CD8-positive, alpha-beta memory T cell (primary cell): Measurements from ENCODE around the gene MCCC1. TPM values are rescaled to one million over a fixed set of nuclear protein-coding genes. Genes with fewer than 3 reads are reported as not detected.

Source experiments
- CTCF ChIA-PET: fragments of 350-600 bp; sonication (Branson Sonifier 250); formaldehyde crosslinking; loops from one replicate; lab custom pipeline; 2021; ENCODE audit warnings: antibody characterized with exemption; lab: Charles Lee
- POLR2A ChIA-PET: fragments of 350-600 bp; sonication (Branson Sonifier 250); formaldehyde crosslinking; loops from one replicate; lab custom pipeline; 2021; ENCODE audit warnings: antibody characterized with exemption; lab: Charles Lee
- DNase-seq, 5 donors: peaks; one replicate each; pipeline versions ENCODE4 v3.0.0 to v3.0.0-alpha.2; 2020 to 2022; ENCODE audit warnings: mixed read lengths in 1 of 5
- H3K27ac ChIP-seq: one replicate; pipeline ENCODE4 v1.7.0; 2013; ENCODE audit warnings: low read depth, mild to moderate bottlenecking, low read length, moderate library complexity
- H3K27me3 ChIP-seq: 2 replicates; pipeline ENCODE4 v1.7.0; 2013; ENCODE audit warnings: low read length, mild to moderate bottlenecking; ENCODE audit not compliant: insufficient read depth, poor library complexity, severe bottlenecking
- H3K36me3 ChIP-seq: 2 replicates; pipeline ENCODE4 v1.7.0; 2013; ENCODE audit warnings: mild to moderate bottlenecking, low read length, moderate library complexity; ENCODE audit not compliant: insufficient read depth
- H3K4me1 ChIP-seq: 2 replicates; pipeline ENCODE4 v1.7.0; 2013; ENCODE audit warnings: mild to moderate bottlenecking, low read length, moderate library complexity; ENCODE audit not compliant: insufficient read depth
- H3K4me3 ChIP-seq: 2 replicates; pipeline ENCODE4 v1.7.0; 2013; ENCODE audit warnings: mild to moderate bottlenecking, low read length
- H3K9me3 ChIP-seq: 2 replicates; pipeline ENCODE4 v1.7.0; 2013; ENCODE audit warnings: mild to moderate bottlenecking, low read length
- H3K27ac Mint-ChIP-seq, 8 donors: one replicate each; pipeline ENCODE4 v1.8.0; 2020 to 2021; ENCODE audit warnings: mixed read lengths in 8 of 8, mild to moderate bottlenecking in 6 of 8, inconsistent platforms in 3 of 8, moderate library complexity in 3 of 8
- H3K27me3 Mint-ChIP-seq, 2 donors: one replicate each; pipeline ENCODE4 v1.8.0; 2020 to 2021; ENCODE audit warnings: mixed read lengths in 2 of 2, mild to moderate bottlenecking in 1 of 2, moderate library complexity in 1 of 2
- H3K36me3 Mint-ChIP-seq, 3 donors: one replicate each; pipeline ENCODE4 v1.8.0; 2020 to 2021; ENCODE audit warnings: mixed read lengths in 3 of 3, inconsistent platforms in 1 of 3, mild to moderate bottlenecking in 1 of 3
- H3K4me1 Mint-ChIP-seq, 3 donors: one replicate each; pipeline ENCODE4 v1.8.0; 2020 to 2021; ENCODE audit warnings: mixed read lengths in 3 of 3, inconsistent platforms in 1 of 3, mild to moderate bottlenecking in 1 of 3
- H3K4me3 Mint-ChIP-seq, 7 donors: one replicate each; pipeline ENCODE4 v1.8.0; 2020 to 2021; ENCODE audit warnings: mixed read lengths in 7 of 7, mild to moderate bottlenecking in 6 of 7, moderate library complexity in 4 of 7, inconsistent platforms in 2 of 7
- H3K9me3 Mint-ChIP-seq, 5 donors: one replicate each; pipeline ENCODE4 v1.8.0; 2020 to 2022; ENCODE audit warnings: mixed read lengths in 5 of 5, mild to moderate bottlenecking in 3 of 5, moderate library complexity in 2 of 5, inconsistent platforms in 1 of 5
- polyA plus RNA-seq: library from polyadenylated mRNA; unstranded; fragments of 300-500 nt; fragmentation: Illumina TruSeq; gene quantifications from one replicate; pipeline ENCODE4 v1.2.3, GENCODE V29; 2021
- total RNA-seq, 2 experiments: library from RNA; stranded (reverse); gene quantifications; one replicate each; pipeline ENCODE4 v1.2.3, GENCODE V29; 2021

MCCC1 gene
- total and polyA plus RNA-seq, 3 experiments from 2014 or later, result 26.3 to 32.8 (median 32.8) TPM

DNA sequence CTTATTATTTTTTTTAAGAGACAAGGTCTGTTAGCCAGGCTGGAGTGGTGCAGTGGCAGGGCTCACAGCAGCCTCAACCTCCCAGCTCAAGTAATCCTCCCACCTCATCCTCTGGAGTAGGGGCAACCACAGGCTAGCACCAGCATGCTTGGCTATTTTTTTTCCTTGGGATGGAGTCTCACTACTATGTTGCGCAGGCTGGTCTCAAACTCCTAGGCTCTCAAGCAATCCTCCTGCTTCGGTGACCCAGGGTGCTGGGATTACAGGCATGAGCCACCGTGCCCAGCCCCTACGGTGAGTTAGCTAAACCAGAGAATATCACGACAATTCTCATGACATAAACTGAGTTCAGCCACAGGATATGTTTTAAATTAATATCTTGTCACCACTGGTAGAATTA is 120.9 kb downstream of the MCCC1 start:
- H3K4me1 ChIP-seq, result peaks cover 19% of the 10 kb centered on the region
- no peaks in the 10 kb centered on the region for H3K27me3 ChIP-seq
- Mint-ChIP-seq H3K4me3 (peak overlapping the region; percentile 10 to 95 (median 92)), H3K9me3 (no peaks in the 10 kb centered on the region), H3K4me1 (peaks cover 38 to 51% (median 41%) of the 10 kb centered on the region in 3 donors), H3K27ac (peak overlapping the region in 3 of 8 donors; percentile 18 to 87 (median 30)), H3K27me3 (no peaks in the 10 kb centered on the region), H3K36me3 (peaks cover 0 to 5% (median 0%) of the 10 kb centered on the region in 3 donors)
- ChIA-PET CTCF (interaction anchor here (1.1 kb wide), 1 partner anchor 18 kb away, joined by 3 read pairs; no protein-coding TSS in a partner anchor), POLR2A (no interaction called here)
- no peaks in the 10 kb centered on the region for H3K36me3 ChIP-seq
- H3K4me3 ChIP-seq, result peak overlapping the region; percentile 14
- H3K9me3 ChIP-seq, result no peaks in the 10 kb centered on the region
- no peak for DNase-seq
- H3K27ac ChIP-seq, result peak overlapping the region; percentile 63

- Histone ChIP-seq H3K9me3 (no peaks in the 10 kb centered on the region), H3K4me1 (peaks cover 12% of the 10 kb centered on the region), H3K36me3 (no peaks in the 10 kb centered on the region), H3K27me3 (no peaks in the 10 kb centered on the region), H3K27ac (no peak overlapping the region), H3K4me3 (no peak overlapping the region)
- Mint-ChIP-seq H3K36me3 (peaks cover 0 to 5% (median 2%) of the 10 kb centered on the region in 3 donors), H3K4me1 (peaks cover 43 to 66% (median 60%) of the 10 kb centered on the region in 3 donors), H3K9me3 (no peaks in the 10 kb centered on the region), H3K27ac (peak overlapping the region in 1 of 8 donors; percentile 68), H3K27me3 (no peaks in the 10 kb centered on the region), H3K4me3 (no peak overlapping the region)
- ChIA-PET CTCF (interaction anchor here (1.2 kb wide), 1 partner anchor 64 kb away, joined by 3 read pairs; no protein-coding TSS in a partner anchor), POLR2A (no interaction called here)
- DNase-seq, result no peak
These were observed 126.2 kb downstream of the MCCC1 start for GRCh38 chr3:182973047-182973446.

- Mint-ChIP-seq H3K36me3 (peaks cover 0 to 5% (median 4%) of the 10 kb centered on the region in 3 donors), H3K9me3 (no peaks in the 10 kb centered on the region), H3K4me1 (peaks cover 46 to 69% (median 62%) of the 10 kb centered on the region in 3 donors), H3K4me3 (no peak overlapping the region), H3K27ac (no peak overlapping the region), H3K27me3 (peaks cover 0 to 2% of the 10 kb centered on the region in 2 donors)
- no peak for DNase-seq
- Histone ChIP-seq H3K4me1 (peaks cover 18% of the 10 kb centered on the region), H3K9me3 (no peaks in the 10 kb centered on the region), H3K4me3 (no peak overlapping the region), H3K27ac (no peak overlapping the region), H3K36me3 (no peaks in the 10 kb centered on the region), H3K27me3 (no peaks in the 10 kb centered on the region)
- POLR2A ChIA-PET, result no interaction called here
- CTCF ChIA-PET, result no interaction called here
These were observed 126.9 kb downstream of the MCCC1 start for GRCh38 chr3:182972387-182972786.

GRCh38 chr3:182971637-182972036 is 127.7 kb downstream of the MCCC1 start:
- peaks cover 0 to 5% (median 4%) of the 10 kb centered on the region in 3 donors for H3K36me3 Mint-ChIP-seq
- no peak for DNase-seq
- no peak overlapping the region for H3K27ac ChIP-seq
- H3K4me1 ChIP-seq, result peaks cover 23% of the 10 kb centered on the region
- no peaks in the 10 kb centered on the region for H3K9me3 ChIP-seq
- no peaks in the 10 kb centered on the region for H3K36me3 ChIP-seq
- H3K27ac Mint-ChIP-seq, result peak overlapping the region in 2 of 8 donors; percentile 5 to 66
- no peaks in the 10 kb centered on the region for H3K9me3 Mint-ChIP-seq
- H3K27me3 ChIP-seq, result no peaks in the 10 kb centered on the region
- ChIA-PET CTCF (interaction anchor here (0.9 kb wide), 1 partner anchor 12 kb away, joined by 3 read pairs; no protein-coding TSS in a partner anchor), POLR2A (no interaction called here)
- H3K4me1 Mint-ChIP-seq, result peaks cover 47 to 70% (median 63%) of the 10 kb centered on the region in 3 donors
- no peak overlapping the region for H3K4me3 Mint-ChIP-seq
- peaks cover 0 to 2% of the 10 kb centered on the region in 2 donors for H3K27me3 Mint-ChIP-seq
- H3K4me3 ChIP-seq, result no peak overlapping the region

- Histone ChIP-seq H3K9me3 (no peaks in the 10 kb centered on the region), H3K4me1 (peaks cover 30% of the 10 kb centered on the region), H3K36me3 (no peaks in the 10 kb centered on the region), H3K27ac (no peak overlapping the region), H3K27me3 (no peaks in the 10 kb centered on the region), H3K4me3 (no peak overlapping the region)
- POLR2A ChIA-PET, result no interaction called here
- Mint-ChIP-seq H3K4me3 (no peak overlapping the region), H3K4me1 (peaks cover 50 to 70% (median 64%) of the 10 kb centered on the region in 3 donors), H3K27ac (peak overlapping the region in 1 of 8 donors; percentile 26), H3K36me3 (peaks cover 0 to 8% (median 4%) of the 10 kb centered on the region in 3 donors), H3K27me3 (peaks cover 0 to 2% of the 10 kb centered on the region in 2 donors), H3K9me3 (no peaks in the 10 kb centered on the region)
- CTCF ChIA-PET, result interaction anchor here (0.9 kb wide), 1 partner anchor 13 kb away, joined by 3 read pairs; no protein-coding TSS in a partner anchor
- no peak for DNase-seq
These were observed 128.4 kb downstream of the MCCC1 start for GRCh38 chr3:182970811-182971418.

- ChIA-PET POLR2A (no interaction called here), CTCF (no interaction called here)
- Histone ChIP-seq H3K4me3 (no peak overlapping the region), H3K36me3 (no peaks in the 10 kb centered on the region), H3K27me3 (no peaks in the 10 kb centered on the region), H3K9me3 (no peaks in the 10 kb centered on the region), H3K4me1 (peaks cover 31% of the 10 kb centered on the region), H3K27ac (no peak overlapping the region)
- Mint-ChIP-seq H3K36me3 (peaks cover 0 to 13% (median 7%) of the 10 kb centered on the region in 3 donors), H3K27me3 (peaks cover 0 to 2% of the 10 kb centered on the region in 2 donors), H3K4me3 (peak overlapping the region in 1 of 7 donors; percentile 24), H3K4me1 (peaks cover 54 to 72% (median 67%) of the 10 kb centered on the region in 3 donors), H3K27ac (no peak overlapping the region), H3K9me3 (no peaks in the 10 kb centered on the region)
- no peak for DNase-seq
These were observed 129.4 kb downstream of the MCCC1 start for GRCh38 chr3:182969853-182970252.

GRCh38 chr3:182969277-182969676 is 130.0 kb downstream of the MCCC1 start:
- POLR2A ChIA-PET, result no interaction called here
- Mint-ChIP-seq H3K27me3 (peaks cover 0 to 2% of the 10 kb centered on the region in 2 donors), H3K4me1 (peaks cover 54 to 73% (median 70%) of the 10 kb centered on the region in 3 donors), H3K9me3 (no peaks in the 10 kb centered on the region), H3K4me3 (no peak overlapping the region), H3K27ac (peak overlapping the region in 4 of 8 donors; percentile 23 to 73 (median 60)), H3K36me3 (peaks cover 0 to 15% (median 7%) of the 10 kb centered on the region in 3 donors)
- no peak overlapping the region for H3K27ac ChIP-seq
- H3K4me1 ChIP-seq, result peaks cover 31% of the 10 kb centered on the region
- CTCF ChIA-PET, result no interaction called here
- H3K9me3 ChIP-seq, result no peaks in the 10 kb centered on the region
- H3K36me3 ChIP-seq, result no peaks in the 10 kb centered on the region
- no peak overlapping the region for H3K4me3 ChIP-seq
- DNase-seq, result no peak
- H3K27me3 ChIP-seq, result no peaks in the 10 kb centered on the region
